K562 (cell line): ENCODE measurements around the gene PLA2G3. TPM values are rescaled to one million over a fixed set of nuclear protein-coding genes. Genes with fewer than 3 reads are reported as not detected.

ENCODE experiments used
- ATAC-seq: fragments of 200-7000 bp; cut with Tn5 transposase; 3 replicates; pipeline ENCODE4 v1.9.1; 2020; ENCODE audit warnings: moderate library complexity
- BruUV-seq: library from RNA; stranded (reverse); fragments of 400-500 nt; replicated peaks from 2 replicates; lab custom pipeline; 2021; lab: Mats Ljungman, UMichigan
- CTCF ChIA-PET: fragments of 300-600 bp; formaldehyde crosslinking; extraction: SDS; loops from one replicate; lab custom pipeline; 2021; ENCODE audit warnings: low intra/inter-chr PET ratio; lab: Yijun Ruan, JAX
- POLR2A ChIA-PET: fragments of 300-600, 350-650 bp; sonication (Branson Sonifier 250); formaldehyde crosslinking; extraction: SDS; loops from one replicate; lab custom pipeline; 2021; ENCODE audit warnings: antibody characterized with exemption, inconsistent platforms; lab: Yijun Ruan, JAX
- DNase-seq, 4 experiments: peaks; one replicate each; pipeline versions ENCODE4 v3.0.0 to v3.0.0-alpha.2; 2011 to 2018; ENCODE audit warnings: low spot score in 3 of 4, mixed read lengths in 3 of 4; ENCODE audit errors: extremely low read depth in 1 of 4
- FAIRE-seq: peaks from 2 replicates; lab custom pipeline; 2011; peaks lifted over from hg19 to GRCh38; lab: Jason Lieb, UNC
- H2AFZ ChIP-seq: 2 replicates; pipeline ENCODE4 v1.6.0; 2011; ENCODE audit warnings: low read depth, low read length, control low read depth, inconsistent platforms
- H3K27ac ChIP-seq: fragments of 200-600 bp; 3 replicates; pipeline ENCODE4 v1.8.0; 2011; ENCODE audit warnings: low read depth, mild to moderate bottlenecking, control low read depth, inconsistent platforms, low read length, moderate library complexity, mixed read lengths; ENCODE audit errors: extremely low read depth
- H3K27me3 ChIP-seq, 2 experiments: fragments of 300-600 bp in 1 of 2; 2 replicates in 1 of 2; 3 replicates in 1 of 2; pipeline versions ENCODE4 v1.6.0 to v1.8.0; 2011; ENCODE audit warnings: inconsistent platforms in 2 of 2, low read length in 2 of 2, mild to moderate bottlenecking in 1 of 2, mixed read lengths in 1 of 2, moderate library complexity in 1 of 2; ENCODE audit not compliant: control insufficient read depth in 2 of 2, insufficient read depth in 2 of 2
- H3K36me3 ChIP-seq: fragments of 300-600 bp; 3 replicates; pipeline ENCODE4 v1.8.0; 2011; ENCODE audit warnings: mild to moderate bottlenecking, low read length, inconsistent platforms; ENCODE audit not compliant: control insufficient read depth, insufficient read depth
- H3K4me1 ChIP-seq, 2 experiments: fragments of 200-600 bp in 1 of 2; replicated peaks in 1 of 2; 2 replicates in 1 of 2; 3 replicates in 1 of 2; pipeline versions ENCODE4 v1.5.1 to v1.8.0; 2011; ENCODE audit warnings: inconsistent platforms in 2 of 2, low read length in 2 of 2, mild to moderate bottlenecking in 1 of 2, mixed read lengths in 1 of 2, moderate library complexity in 1 of 2; ENCODE audit not compliant: control insufficient read depth in 2 of 2, insufficient read depth in 2 of 2
- H3K4me2 ChIP-seq: 2 replicates; pipeline ENCODE4 v1.6.1; 2011; ENCODE audit warnings: low read length, control low read depth, inconsistent platforms, mixed read lengths; ENCODE audit not compliant: insufficient read depth
- H3K4me3 ChIP-seq: fragments of 200-600 bp; sonication (generic), shearing (Covaris generic); 2 replicates; pipeline ENCODE4 v1.5.1; 2016; ENCODE audit warnings: control low read depth, inconsistent platforms
- H3K79me2 ChIP-seq: fragments of 200-600 bp; 3 replicates; pipeline ENCODE4 v1.8.0; 2011; ENCODE audit warnings: low read length, inconsistent platforms; ENCODE audit not compliant: control insufficient read depth, insufficient read depth
- H3K9ac ChIP-seq, 2 experiments: 2 replicates each; pipeline versions ENCODE4 v1.6.0 to v1.6.1; 2011; ENCODE audit warnings: low read depth in 2 of 2, low read length in 2 of 2, control low read depth in 1 of 2, inconsistent platforms in 1 of 2, mild to moderate bottlenecking in 1 of 2, mixed read lengths in 1 of 2; ENCODE audit not compliant: insufficient read depth in 1 of 2
- H3K9me1 ChIP-seq: one replicate; pipeline ENCODE4 v1.6.0; 2011; ENCODE audit warnings: inconsistent platforms, mild to moderate bottlenecking, low read length, moderate library complexity; ENCODE audit not compliant: control insufficient read depth, insufficient read depth
- H3K9me3 ChIP-seq: replicated peaks from 2 replicates; pipeline ENCODE4 v1.5.1; 2011; ENCODE audit warnings: low read depth, low read length, inconsistent platforms; ENCODE audit not compliant: control insufficient read depth, insufficient read depth
- H4K20me1 ChIP-seq: replicated peaks from 2 replicates; pipeline ENCODE4 v1.6.1; 2011; ENCODE audit warnings: low read length, inconsistent platforms, mixed read lengths; ENCODE audit not compliant: control insufficient read depth, insufficient read depth
- CEBPB ChIP-seq: fragments of 450-650 bp; IDR thresholded peaks from 2 replicates; pipeline ENCODE4 v1.6.1; 2016; ENCODE audit warnings: missing genetic modification characterization, missing compliant biosample characterization
- CEBPG ChIP-seq, 3 experiments: fragments of 200-800 bp in 1 of 3; sonication (Bioruptor generic) in 1 of 3; sonication (generic) in 1 of 3; formaldehyde crosslinking in 1 of 3; IDR thresholded peaks in 2 of 3; conservative IDR thresholded peaks in 1 of 3; 2 replicates each; pipeline versions ENCODE4 v1.6.1 to v1.8.0; 2016 to 2022; ENCODE audit warnings: missing compliant biosample characterization in 2 of 3, missing genetic modification characterization in 2 of 3, mild to moderate bottlenecking in 1 of 3, missing genetic modification reagents in 1 of 3
- FOSL1 ChIP-seq: fragments of 200-800 bp; sonication (Bioruptor generic); conservative IDR thresholded peaks from 2 replicates; pipeline ENCODE4 v1.6.1; 2016; ENCODE audit warnings: missing genetic modification characterization, missing compliant biosample characterization
- FOXJ2 ChIP-seq: fragments of 200-800 bp; sonication (Bioruptor generic); IDR thresholded peaks from 2 replicates; pipeline ENCODE4 v1.6.1; 2016; ENCODE audit warnings: missing genetic modification characterization, missing compliant biosample characterization
- FOXK2 ChIP-seq, 2 experiments: fragments of 450-650 bp; IDR thresholded peaks in 1 of 2; conservative IDR thresholded peaks in 1 of 2; 2 replicates each; pipeline ENCODE4 v1.6.1; 2016; ENCODE audit warnings: low read depth in 2 of 2, mild to moderate bottlenecking in 1 of 2
- GATA2 ChIP-seq: sonication (generic); formaldehyde crosslinking; IDR thresholded peaks from 2 replicates; pipeline ENCODE4 v1.4.0; 2020; ENCODE audit warnings: mild to moderate bottlenecking, missing genetic modification reagents
- JUND ChIP-seq, 2 experiments: IDR thresholded peaks; 2 replicates in 1 of 2; 3 replicates in 1 of 2; pipeline ENCODE4 v1.6.1; 2011; ENCODE audit warnings: borderline replicate concordance in 2 of 2, low read depth in 2 of 2, low read length in 2 of 2, improper control_type of control experiment in 1 of 2, missing biosample characterization in 1 of 2, missing genetic modification characterization in 1 of 2, missing genetic modification reagents in 1 of 2
- NCOA4 ChIP-seq: fragments of 450-650 bp; IDR thresholded peaks from 2 replicates; pipeline ENCODE4 v1.6.1; 2018; ENCODE audit warnings: mild to moderate bottlenecking; ENCODE audit not compliant: partially characterized antibody
- NFATC3 ChIP-seq: fragments of 450-650 bp; IDR thresholded peaks from 2 replicates; pipeline ENCODE4 v1.6.1; 2017; ENCODE audit warnings: mild to moderate bottlenecking
- NFE2L1 ChIP-seq: fragments of 450-650 bp; IDR thresholded peaks from 2 replicates; pipeline ENCODE4 v1.6.1; 2016; ENCODE audit warnings: missing genetic modification characterization, low read depth, mild to moderate bottlenecking, missing compliant biosample characterization, moderate library complexity, borderline replicate concordance
- NR2C2 ChIP-seq, 2 experiments: fragments of 200-800 bp in 1 of 2; sonication (Bioruptor generic) in 1 of 2; sonication (generic) in 1 of 2; formaldehyde crosslinking in 1 of 2; IDR thresholded peaks; 2 replicates each; pipeline versions ENCODE4 v1.6.1 to v1.8.0; 2016 to 2022; ENCODE audit warnings: mild to moderate bottlenecking in 1 of 2, missing compliant biosample characterization in 1 of 2, missing genetic modification characterization in 1 of 2, missing genetic modification reagents in 1 of 2
- TAF9B ChIP-seq: fragments of 450-650 bp; IDR thresholded peaks from 2 replicates; pipeline ENCODE4 v1.6.1; 2018; ENCODE audit warnings: mild to moderate bottlenecking; ENCODE audit not compliant: partially characterized antibody
- ZNF232 ChIP-seq: sonication (generic); formaldehyde crosslinking; IDR thresholded peaks from 2 replicates; pipeline ENCODE4 v1.8.0; 2022; ENCODE audit warnings: mild to moderate bottlenecking, missing genetic modification reagents
- ZNF445 ChIP-seq: fragments of 250-450 bp; sonication (Bioruptor Pico); IDR thresholded peaks from 2 replicates; pipeline ENCODE4 v1.4.0; 2020; ENCODE audit warnings: low read depth, mild to moderate bottlenecking, moderate library complexity
- WGBS: fragments of 100-300 bp; shearing (Covaris generic); methylation state at CpG from one replicate; pipeline ENCODE4 v1.1.6; 2016; ENCODE audit warnings: low coverage, mixed read lengths; ENCODE audit not compliant: insufficient coverage; ENCODE audit errors: missing lambda C conversion rate; 5-methylcytosine and 5-hydroxymethylcytosine counted together
- in situ Hi-C: fragments of 300-500 bp; cut with MboI; formaldehyde crosslinking; loops from 4 replicates; pipeline ENCODE4 v1.15.0; 2018; ENCODE audit warnings: inconsistent platforms, mixed read lengths
- intact Hi-C: fragments of 100-400 bp; cut with micrococcal nuclease; formaldehyde crosslinking; loops from 2 replicates; pipeline ENCODE4 v1.14.2; 2022
- polyA plus RNA-seq, 8 experiments: library from polyadenylated mRNA; depleted of rRNA in 4 of 8; stranded (reverse) in 5 of 8; unstranded in 3 of 8; fragments of >200 nt; fragmentation: Nextera tagmentation in 2 of 8; fragmentation: Illumina TruSeq in 1 of 8; extraction: Ambion mirVana in 2 of 8; extraction: Trizol in 1 of 8; gene quantifications; 2 replicates each; pipeline versions ENCODE4 v1.2.1 to v1.2.3, GENCODE V29; 2011 to 2014; ENCODE audit warnings: inconsistent platforms in 1 of 8, missing spikeins in 1 of 8
- total RNA-seq, 7 experiments: library from RNA; depleted of rRNA in 6 of 7; stranded (reverse); fragments of >200 nt in 6 of 7; fragmentation: Illumina TruSeq in 2 of 7; extraction: Trizol in 2 of 7; gene quantifications; 2 replicates each; pipeline versions ENCODE4 v1.2.1 to v1.2.3, GENCODE V29; 2011 to 2021; ENCODE audit warnings: low replicate concordance in 1 of 7
- TF ChIP-seq, protein P1 (sequence below): sonication (generic); formaldehyde crosslinking; IDR thresholded peaks from 2 replicates; pipeline ENCODE4 v1.5.0; 2020; ENCODE audit warnings: missing genetic modification reagents
- TF ChIP-seq, protein P2 (sequence below): fragments of 200-800 bp; sonication (Bioruptor generic); IDR thresholded peaks from 2 replicates; pipeline ENCODE4 v1.6.1; 2017; ENCODE audit warnings: missing genetic modification characterization, missing compliant biosample characterization

PLA2G3 gene
- total and polyA plus RNA-seq, 9 of the 15 experiments (the other 6 are each of a cell fraction or from before 2014, with no cell fraction given) = 0.18 to 1.4 (median 0.64) TPM

DNA sequence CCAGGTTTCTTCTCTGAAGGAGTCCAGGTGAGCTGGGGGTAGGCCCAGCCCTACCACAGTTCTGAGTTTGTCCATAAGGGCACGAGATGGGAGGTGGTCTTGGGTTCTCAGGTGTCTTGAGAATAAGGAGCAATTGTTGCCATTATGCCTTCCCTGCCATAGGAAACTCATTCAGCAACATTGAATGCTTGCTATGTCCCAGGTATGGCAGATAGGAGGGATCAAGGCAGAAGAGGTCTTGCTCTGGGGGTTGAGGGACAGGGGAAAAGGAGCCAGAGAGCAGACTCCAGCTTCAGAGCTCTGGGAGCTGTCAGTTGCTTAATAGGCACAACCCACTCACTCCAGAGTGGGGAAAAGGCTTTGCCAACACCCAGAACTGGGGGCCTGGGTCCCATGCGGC lies 37.2 kb downstream of the PLA2G3 start (continued):
- TF ChIP-seq, protein P1, sequence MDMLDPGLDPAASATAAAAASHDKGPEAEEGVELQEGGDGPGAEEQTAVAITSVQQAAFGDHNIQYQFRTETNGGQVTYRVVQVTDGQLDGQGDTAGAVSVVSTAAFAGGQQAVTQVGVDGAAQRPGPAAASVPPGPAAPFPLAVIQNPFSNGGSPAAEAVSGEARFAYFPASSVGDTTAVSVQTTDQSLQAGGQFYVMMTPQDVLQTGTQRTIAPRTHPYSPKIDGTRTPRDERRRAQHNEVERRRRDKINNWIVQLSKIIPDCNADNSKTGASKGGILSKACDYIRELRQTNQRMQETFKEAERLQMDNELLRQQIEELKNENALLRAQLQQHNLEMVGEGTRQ (CRISPR knock-in tag) = no peak

DNA sequence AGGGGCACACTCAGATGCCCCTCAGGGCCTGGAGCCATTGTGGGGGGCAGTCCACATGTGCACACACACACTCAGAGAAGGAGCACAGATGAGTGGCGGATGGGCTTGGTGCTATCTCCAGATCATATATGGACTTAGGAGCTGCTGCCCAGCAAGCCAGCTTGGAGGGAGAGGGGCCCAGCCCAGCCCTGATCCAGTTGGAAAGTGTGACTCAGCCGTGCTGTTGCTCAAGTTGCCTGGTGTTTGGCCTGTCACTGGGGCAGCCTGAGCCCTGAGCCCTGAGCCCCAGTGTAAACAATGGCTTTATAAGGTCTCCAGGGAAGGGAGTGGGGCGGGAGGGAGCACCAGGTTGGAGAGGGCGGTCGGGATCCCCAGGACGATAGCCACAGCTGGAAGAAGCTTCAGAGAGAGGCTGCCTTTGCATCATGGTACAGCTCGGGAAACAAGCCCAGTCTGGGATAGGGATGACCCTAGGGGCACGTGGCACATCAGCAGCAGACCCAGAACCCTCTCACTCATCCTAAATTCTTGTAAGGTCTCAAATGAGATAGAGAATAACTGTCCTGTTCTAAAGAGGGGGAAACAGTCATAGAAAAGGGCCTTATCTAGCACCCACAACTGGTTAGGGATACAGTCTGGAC lies 37.7 kb downstream of the PLA2G3 start:
- ATAC-seq = no peak
- Histone ChIP-seq H3K9me3 (no peaks in the 10 kb centered on the region), H3K4me1 (peaks cover 13 to 24% of the 10 kb centered on the region in 2 experiments; a peak in 4 of 5 replicates), H3K9ac (no peak overlapping the region), H2AFZ (no peak overlapping the region), H3K4me2 (no peak overlapping the region), H4K20me1 (no peaks in the 10 kb centered on the region), H3K27ac (peak overlapping the region; percentile 13; the same call in 1 of the 3 replicates), H3K4me3 (no peak overlapping the region), H3K27me3 (no peaks in the 10 kb centered on the region), H3K9me1 (peaks cover 5% of the 10 kb centered on the region), H3K36me3 (peaks cover 13% of the 10 kb centered on the region; the same call in 2 of the 3 replicates), H3K79me2 (no peaks in the 10 kb centered on the region)
- WGBS = 48% methylated on average over 5 of the region's 8 CpGs
- ChIA-PET POLR2A (interaction anchor here (0.7 to 4.4 kb wide), 4 partner anchors 10 to 116 kb away, joined by 3 to 18 read pairs (median 4); no protein-coding TSS in a partner anchor), CTCF (no interaction called here)
- intact Hi-C loops (no loop called here), in situ Hi-C loops (loop anchor here (5.0 kb wide), 2 partner anchors 40 to 125 kb away; partner anchors contain the start of gene PLA2G3)
- DNase-seq = peak in 1 of 4 experiments; percentile 47
- no TSS peak for BruUV-seq
- FAIRE-seq = no peak
- TF ChIP-seq, protein P2, sequence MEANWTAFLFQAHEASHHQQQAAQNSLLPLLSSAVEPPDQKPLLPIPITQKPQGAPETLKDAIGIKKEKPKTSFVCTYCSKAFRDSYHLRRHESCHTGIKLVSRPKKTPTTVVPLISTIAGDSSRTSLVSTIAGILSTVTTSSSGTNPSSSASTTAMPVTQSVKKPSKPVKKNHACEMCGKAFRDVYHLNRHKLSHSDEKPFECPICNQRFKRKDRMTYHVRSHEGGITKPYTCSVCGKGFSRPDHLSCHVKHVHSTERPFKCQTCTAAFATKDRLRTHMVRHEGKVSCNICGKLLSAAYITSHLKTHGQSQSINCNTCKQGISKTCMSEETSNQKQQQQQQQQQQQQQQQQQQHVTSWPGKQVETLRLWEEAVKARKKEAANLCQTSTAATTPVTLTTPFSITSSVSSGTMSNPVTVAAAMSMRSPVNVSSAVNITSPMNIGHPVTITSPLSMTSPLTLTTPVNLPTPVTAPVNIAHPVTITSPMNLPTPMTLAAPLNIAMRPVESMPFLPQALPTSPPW (CRISPR knock-in tag) = peak; percentile 53; the same call in 1 of the 2 replicates
- TF ChIP-seq TAF9B = no peak
- TF ChIP-seq FOXK2 (conservative IDR thresholded peaks at IDR 0.05 in 1 of 2, IDR thresholded peaks at IDR 0.05 in 1 of 2; ENCODE audit: low read depth in 2 of 2) = peak in 1 of 2 experiments; percentile 46; a peak in 1 of 4 replicates
- peak; percentile 94 for TF ChIP-seq FOXJ2 (tag)
- TF ChIP-seq FOSL1 = peak; percentile 99
- no peak for TF ChIP-seq NFE2L1 (tag)
- peak; percentile 53 for TF ChIP-seq CEBPG (CRISPR knock-in tag; IDR thresholded peaks at IDR 0.05)
- peak in 1 of 2 experiments; percentile 66; a peak in 2 of 4 replicates for TF ChIP-seq CEBPG (tag; conservative IDR thresholded peaks at IDR 0.05 in 1 of 2, IDR thresholded peaks at IDR 0.05 in 1 of 2)
- no peak for TF ChIP-seq ZNF445 (CRISPR knock-in tag)
- TF ChIP-seq ZNF232 (CRISPR knock-in tag) = no peak
- peak; percentile 79 for TF ChIP-seq CEBPB (tag)
- no peak for TF ChIP-seq NR2C2 (CRISPR knock-in tag; IDR thresholded peaks at IDR 0.05)
- no peak for TF ChIP-seq NR2C2 (tag; IDR thresholded peaks at IDR 0.05)
- TF ChIP-seq GATA2 = peak; percentile 67
- no peak for TF ChIP-seq NCOA4
- TF ChIP-seq JUND (IDR thresholded peaks at IDR 0.05; ENCODE audit: borderline replicate concordance, low read depth, low read length) = peak; percentile 86
- TF ChIP-seq JUND (tag; IDR thresholded peaks at IDR 0.05; ENCODE audit: borderline replicate concordance, low read depth, low read length) = peak; percentile 85; the same call in 2 of the 3 replicates
- TF ChIP-seq NFATC3 = peak; percentile 43; the same call in 1 of the 2 replicates
